A172 (cell line): ENCODE measurements around the gene ADAMTS2. TPM values are rescaled to one million over a fixed set of nuclear protein-coding genes. Genes with fewer than 3 reads are reported as not detected.
A peak's percentile ranks its signal among the peaks of the same experiment; 100 is the strongest.

Experiments used
- DNase-seq: peaks from one replicate; pipeline ENCODE4 v3.0.0-alpha.2; 2015; ENCODE audit warnings: low spot score
- total RNA-seq: library from RNA; depleted of rRNA; stranded (reverse); fragments of >200 nt; shearing (Covaris generic); gene quantifications from 2 replicates; pipeline ENCODE4 v1.2.3, GENCODE V29; 2014

ADAMTS2 gene
- total RNA-seq, 1 experiment from 2014 or later, result 0.14 TPM

- DNase-seq, result no peak
Measured at GRCh38 chr5:179278546-179278945, 66.7 kb downstream of the ADAMTS2 start.

GRCh38 chr5:179278119-179278518, 67.1 kb downstream of the ADAMTS2 start:
- no peak for DNase-seq

- no peak for DNase-seq
Measured at GRCh38 chr5:179276838-179277395, 68.3 kb downstream of the ADAMTS2 start.

GRCh38 chr5:179275941-179276837, 69.1 kb downstream of the ADAMTS2 start:
- peak; percentile 97 for DNase-seq

- no peak for DNase-seq
Measured at GRCh38 chr5:179275381-179275878, 69.8 kb downstream of the ADAMTS2 start.

GRCh38 chr5:179274321-179275315, 70.6 kb downstream of the ADAMTS2 start:
- DNase-seq, result no peak

GRCh38 chr5:179273441-179274145, 71.7 kb downstream of the ADAMTS2 start:
- no peak for DNase-seq

- no peak for DNase-seq
Measured at GRCh38 chr5:179273073-179273435, 72.2 kb downstream of the ADAMTS2 start.

GRCh38 chr5:179272326-179273072, 72.8 kb downstream of the ADAMTS2 start:
- no peak for DNase-seq

GRCh38 chr5:179271821-179272325, 73.4 kb downstream of the ADAMTS2 start:
- no peak for DNase-seq

GRCh38 chr5:179271428-179271734, 73.9 kb downstream of the ADAMTS2 start:
- DNase-seq, result no peak

GRCh38 chr5:179270581-179271427, 74.5 kb downstream of the ADAMTS2 start:
- DNase-seq, result no peak

GRCh38 chr5:179269781-179270543, 75.3 kb downstream of the ADAMTS2 start:
- no peak for DNase-seq

GRCh38 chr5:179268966-179269693, 76.1 kb downstream of the ADAMTS2 start:
- no peak for DNase-seq

- DNase-seq, result no peak
Measured at GRCh38 chr5:179268399-179268952, 76.8 kb downstream of the ADAMTS2 start.

- DNase-seq, result no peak
Measured at GRCh38 chr5:179267671-179268083, 77.6 kb downstream of the ADAMTS2 start.

- DNase-seq, result no peak
Measured at GRCh38 chr5:179267071-179267670, 78.1 kb downstream of the ADAMTS2 start.
